Cortex of kidney (tissue), 1 donor: ENCODE data around the gene ZNF574.
A peak's percentile ranks its signal among the peaks of the same experiment; 100 is the strongest.
"Not testable (repeated sequence)": the region's sequence is repeated elsewhere in the genome, so short reads cannot be mapped to it uniquely, and the experiment has no call there.

Source experiments
- DNase-seq: peaks from one replicate; lab custom pipeline; 2025; lab: John Stamatoyannopoulos, UW

The ZNF574 gene

GRCh38 chr19:42075616-42076379 lies at the start of gene ZNF574:
Gene ZNF574, plus strand, starts transcription at chr19:42076166. Its CDS starts 2,441 bp downstream, at chr19:42078607.
- DNase-seq, result peak; percentile 99

DNA sequence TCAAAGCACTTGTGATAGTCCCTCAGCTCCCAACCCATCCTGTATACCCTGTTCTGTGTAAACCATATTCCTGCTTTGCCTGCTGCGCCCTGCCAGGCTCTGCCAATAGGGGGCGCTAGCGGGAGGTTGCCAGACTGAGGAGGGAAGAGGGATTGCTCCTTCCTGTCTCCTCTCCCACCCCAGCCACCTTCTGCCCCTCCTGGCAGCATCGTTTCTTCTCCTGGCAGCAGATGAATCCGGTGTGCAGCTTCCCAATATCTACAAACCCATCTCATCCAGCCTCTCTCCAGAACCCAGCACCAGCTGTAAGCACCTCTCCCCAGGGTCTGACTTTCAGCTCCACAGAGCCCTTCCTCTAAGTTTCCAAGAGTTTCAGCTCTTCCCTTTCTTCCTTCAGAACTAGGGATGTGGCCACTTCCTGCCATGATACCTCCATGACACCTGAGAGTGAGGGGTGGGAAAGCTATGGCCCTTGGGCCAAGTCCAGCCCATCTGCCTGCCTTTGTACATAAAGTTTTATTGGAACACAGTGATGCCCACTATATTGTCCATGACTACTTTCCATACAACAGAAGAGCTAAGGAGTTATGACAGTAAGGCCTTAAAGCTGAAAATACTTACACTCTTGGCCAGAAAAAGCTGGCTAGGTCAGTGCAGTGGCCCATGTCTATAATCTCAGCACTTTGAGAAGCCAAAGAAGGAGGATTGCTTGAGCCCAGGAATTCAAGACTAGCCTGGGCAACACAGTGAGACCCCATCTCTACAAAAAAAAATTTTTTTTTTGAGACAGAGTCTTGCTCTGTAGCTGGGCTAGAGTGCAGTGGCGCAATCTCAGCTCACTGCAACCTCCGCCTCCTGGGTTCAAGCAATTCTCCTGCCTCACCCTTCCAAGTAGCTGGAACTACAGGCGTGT lies 47.4 kb upstream of the ZNF574 start:
- DNase-seq, result no peak

GRCh38 chr19:42030645-42031440 lies 45.1 kb upstream of the ZNF574 start:
- DNase-seq, result no peak

GRCh38 chr19:42032431-42032830 lies 43.5 kb upstream of the ZNF574 start:
- DNase-seq, result no peak

GRCh38 chr19:42033413-42033812 lies 42.6 kb upstream of the ZNF574 start:
- no peak for DNase-seq

DNA sequence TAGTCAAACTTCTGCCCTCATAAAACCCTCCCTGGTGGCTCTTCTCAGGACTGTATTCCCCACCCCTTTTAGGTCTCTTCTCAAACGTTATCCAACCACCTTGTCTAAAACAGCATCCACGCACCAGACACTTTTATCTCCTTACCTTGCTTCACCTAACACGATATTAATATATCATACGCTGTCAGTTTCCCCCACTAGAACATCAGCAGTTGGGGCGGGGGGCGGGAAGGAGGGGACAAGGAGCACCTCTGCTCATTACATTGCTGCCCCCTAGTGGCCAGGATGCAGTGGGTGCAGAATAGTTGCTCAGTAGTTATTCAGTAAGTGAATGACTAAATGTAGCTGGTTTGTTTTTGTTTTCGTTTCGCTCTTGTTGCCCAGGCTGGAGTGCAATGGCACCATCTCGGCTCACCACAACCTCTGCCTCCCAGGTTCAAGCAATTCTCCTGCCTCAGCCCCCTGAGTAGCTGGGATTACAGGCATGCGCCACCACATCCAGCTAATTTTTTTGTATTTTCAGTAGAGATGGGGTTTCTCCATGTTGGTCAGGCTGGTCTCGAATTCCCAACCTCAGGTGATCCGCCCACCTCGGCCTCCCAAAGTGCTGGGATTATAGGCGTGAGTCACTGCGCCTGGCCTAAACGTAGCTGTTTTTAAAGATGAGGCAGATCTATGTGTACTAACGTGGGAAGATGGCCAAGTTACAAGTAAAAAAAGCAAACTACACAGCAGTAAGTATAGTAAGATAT lies 41.1 kb upstream of the ZNF574 start:
- DNase-seq, result not testable (repeated sequence)

GRCh38 chr19:42037649-42038048 lies 38.3 kb upstream of the ZNF574 start:
- no peak for DNase-seq

GRCh38 chr19:42038666-42039065 lies 37.3 kb upstream of the ZNF574 start:
- DNase-seq, result no peak

DNA sequence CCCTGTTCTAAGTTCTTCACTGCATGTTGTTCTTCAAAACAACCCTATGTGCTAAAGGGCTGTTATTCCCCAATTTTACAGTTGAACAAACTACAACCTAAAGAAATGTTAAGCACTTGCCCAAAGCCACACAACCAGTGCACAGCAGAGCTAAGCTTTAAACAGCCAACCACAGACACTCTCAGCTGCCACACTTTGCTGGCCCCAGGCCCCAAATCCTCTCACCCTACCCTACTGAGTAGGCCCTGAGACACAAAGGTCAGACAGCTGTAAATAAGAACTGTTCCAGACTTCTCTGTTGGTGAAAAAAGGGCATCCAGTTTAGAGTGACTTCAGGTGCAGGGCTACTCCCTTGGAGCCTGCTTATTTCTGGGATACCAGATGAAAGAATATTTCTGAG lies 35.9 kb upstream of the ZNF574 start:
- DNase-seq, result no peak

DNA sequence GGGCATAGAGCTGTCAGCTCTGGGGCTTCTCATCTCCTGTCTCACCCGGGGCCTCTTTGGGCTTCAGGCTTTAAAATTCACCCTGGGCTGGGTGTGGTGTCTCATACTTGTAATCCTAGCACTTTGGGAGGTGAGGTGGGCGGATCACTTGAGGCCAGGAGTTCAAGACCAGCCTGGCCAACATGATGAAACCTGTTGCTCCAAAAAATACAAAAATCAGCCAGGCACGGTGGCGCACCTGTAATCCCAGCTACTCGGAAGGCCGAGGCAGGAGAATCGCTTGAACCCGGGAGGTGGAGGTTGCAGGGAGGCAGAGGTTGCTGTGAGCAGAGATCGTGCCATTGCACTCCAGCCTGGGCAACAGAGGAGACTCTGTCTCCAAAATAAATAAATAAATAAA lies 35.5 kb upstream of the ZNF574 start:
- DNase-seq, result not testable (repeated sequence)

- no peak for DNase-seq
Measured at GRCh38 chr19:42042455-42043170, 33.4 kb upstream of the ZNF574 start.

- DNase-seq, result no peak
Measured at GRCh38 chr19:42045575-42045974, 30.4 kb upstream of the ZNF574 start.

- no peak for DNase-seq
Measured at GRCh38 chr19:42048992-42049391, 27.0 kb upstream of the ZNF574 start.

GRCh38 chr19:42051166-42052115 lies 24.5 kb upstream of the ZNF574 start:
- DNase-seq, result no peak

GRCh38 chr19:42052241-42052863 lies 23.6 kb upstream of the ZNF574 start:
- no peak for DNase-seq

- no peak for DNase-seq
Measured at GRCh38 chr19:42053037-42053935, 22.7 kb upstream of the ZNF574 start.

GRCh38 chr19:42054205-42054604 lies 21.8 kb upstream of the ZNF574 start:
- DNase-seq, result no peak

DNA sequence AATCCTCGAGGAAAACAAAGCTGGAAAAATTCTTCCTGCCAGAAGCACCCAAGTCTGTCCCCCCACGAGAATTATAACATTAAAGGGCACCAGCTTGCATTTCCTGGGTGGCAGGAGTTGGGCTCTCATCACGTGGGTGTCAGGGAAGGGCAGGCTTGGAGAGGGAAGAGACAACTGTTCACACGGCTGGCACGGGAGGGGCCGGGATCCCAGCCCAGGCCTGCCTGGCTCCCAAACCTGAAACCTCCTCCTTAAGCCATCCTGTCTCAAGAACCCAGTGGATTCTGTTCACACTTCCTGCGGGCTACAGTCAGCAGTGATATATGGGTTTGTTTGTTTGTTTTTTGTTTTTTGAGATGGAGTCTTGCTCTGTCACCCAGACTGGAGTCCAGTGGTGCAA lies 18.1 kb upstream of the ZNF574 start:
- no peak for DNase-seq
